Trophoblast cell (in vitro differentiated cells and primary cell): ENCODE results near the gene CNKSR3.

Experiments used
- DNase-seq, 2 donors: peaks; one replicate each; pipeline ENCODE4 v3.0.0-alpha.2; 2016
- H2AFZ ChIP-seq: 2 replicates; pipeline ENCODE4 v1.6.1; 2013; ENCODE audit warnings: low read length, moderate library complexity, mild to moderate bottlenecking; ENCODE audit not compliant: insufficient read depth, poor library complexity
- H2AK5ac ChIP-seq: 2 replicates; pipeline ENCODE4 v1.6.1; 2013; ENCODE audit warnings: mild to moderate bottlenecking, low read length
- H2BK120ac ChIP-seq: 2 replicates; pipeline ENCODE4 v1.6.1; 2013; ENCODE audit warnings: low read length, mild to moderate bottlenecking, moderate library complexity; ENCODE audit not compliant: insufficient read depth, poor library complexity
- H2BK12ac ChIP-seq: 2 replicates; pipeline ENCODE4 v1.6.1; 2013; ENCODE audit warnings: mild to moderate bottlenecking, low read length, moderate library complexity
- H2BK5ac ChIP-seq: 2 replicates; pipeline ENCODE4 v1.6.1; 2013; ENCODE audit warnings: low read length, low read depth, moderate library complexity, mild to moderate bottlenecking; ENCODE audit not compliant: poor library complexity
- H3K14ac ChIP-seq: 2 replicates; pipeline ENCODE4 v1.6.1; 2013; ENCODE audit warnings: mild to moderate bottlenecking, low read length
- H3K18ac ChIP-seq: 2 replicates; pipeline ENCODE4 v1.6.1; 2013; ENCODE audit warnings: mild to moderate bottlenecking, low read length
- H3K23ac ChIP-seq: 2 replicates; pipeline ENCODE4 v1.6.1; 2013; ENCODE audit warnings: low read length
- H3K27ac ChIP-seq: 2 replicates; pipeline ENCODE4 v1.5.1; 2013; ENCODE audit warnings: low read depth, mild to moderate bottlenecking, inconsistent platforms, low read length, moderate library complexity
- H3K27me3 ChIP-seq: 2 replicates; pipeline ENCODE4 v1.6.1; 2013; ENCODE audit warnings: inconsistent platforms, mild to moderate bottlenecking, low read length, moderate library complexity; ENCODE audit not compliant: insufficient read depth
- H3K36me3 ChIP-seq, 2 experiments: 1 replicate in 1 of 2; 2 replicates in 1 of 2; pipeline ENCODE4 v1.6.1; 2013; ENCODE audit warnings: low read length in 2 of 2, mild to moderate bottlenecking in 2 of 2, moderate library complexity in 1 of 2; ENCODE audit not compliant: insufficient read depth in 2 of 2, control insufficient read depth in 1 of 2
- H3K4ac ChIP-seq: 2 replicates; pipeline ENCODE4 v1.6.1; 2013; ENCODE audit warnings: low read depth, mild to moderate bottlenecking, low read length, moderate library complexity
- H3K4me1 ChIP-seq, 2 experiments: 1 replicate in 1 of 2; 2 replicates in 1 of 2; pipeline ENCODE4 v1.6.1; 2013; ENCODE audit warnings: low read length in 2 of 2, mild to moderate bottlenecking in 2 of 2, moderate library complexity in 1 of 2; ENCODE audit not compliant: insufficient read depth in 2 of 2, control insufficient read depth in 1 of 2
- H3K4me2 ChIP-seq: 2 replicates; pipeline ENCODE4 v1.6.1; 2013; ENCODE audit warnings: inconsistent platforms, mild to moderate bottlenecking, low read length, moderate library complexity
- H3K4me3 ChIP-seq: 2 replicates; pipeline ENCODE4 v1.5.1; 2013; ENCODE audit warnings: mild to moderate bottlenecking, low read depth, low read length, inconsistent platforms
- H3K79me1 ChIP-seq: one replicate; pipeline ENCODE4 v1.6.1; 2013; ENCODE audit warnings: low read length
- H3K79me2 ChIP-seq: 2 replicates; pipeline ENCODE4 v1.6.1; 2013; ENCODE audit warnings: low read length, mild to moderate bottlenecking; ENCODE audit not compliant: control insufficient read depth, insufficient read depth, poor library complexity
- H3K9ac ChIP-seq: 2 replicates; pipeline ENCODE4 v1.6.1; 2013; ENCODE audit warnings: mild to moderate bottlenecking, low read length
- H3K9me3 ChIP-seq: 2 replicates; pipeline ENCODE4 v1.6.1; 2013; ENCODE audit warnings: low read depth, mild to moderate bottlenecking, control low read depth, inconsistent platforms, low read length; ENCODE audit not compliant: insufficient read depth
- H4K12ac ChIP-seq: 2 replicates; pipeline ENCODE4 v1.6.1; 2013; ENCODE audit warnings: low read depth, mild to moderate bottlenecking, low read length, moderate library complexity
- H4K8ac ChIP-seq: 2 replicates; pipeline ENCODE4 v1.6.1; 2013; ENCODE audit warnings: low read depth, mild to moderate bottlenecking, low read length, moderate library complexity
- H4K91ac ChIP-seq: one replicate; pipeline ENCODE4 v1.6.1; 2013; ENCODE audit warnings: low read depth, mild to moderate bottlenecking, low read length, moderate library complexity
- WGBS: extraction: QIAGEN DNeasy Blood & Tissue Kit; methylation state at CpG from one replicate; pipeline ENCODE4 v1.1.7; 2013; ENCODE audit warnings: missing lambda C conversion rate; ENCODE audit not compliant: insufficient read length, insufficient coverage; ENCODE audit errors: extremely low coverage; 5-methylcytosine and 5-hydroxymethylcytosine counted together

CNKSR3 gene

GRCh38 chr6:154395878-154396277, 114.6 kb downstream of the CNKSR3 start:
- no peak for DNase-seq
- H4K12ac ChIP-seq = no peak overlapping the region
- H3K4me1 ChIP-seq = no peaks in the 10 kb centered on the region
- no peak overlapping the region for H3K27ac ChIP-seq
- H4K91ac ChIP-seq = no peak overlapping the region
- H2BK12ac ChIP-seq = no peak overlapping the region
- H2AK5ac ChIP-seq = no peak overlapping the region
- no peak overlapping the region for H3K18ac ChIP-seq
- H3K9me3 ChIP-seq = no peaks in the 10 kb centered on the region
- no peaks in the 10 kb centered on the region for H3K79me2 ChIP-seq
- no peak overlapping the region for H3K4me3 ChIP-seq
- no peaks in the 10 kb centered on the region for H3K79me1 ChIP-seq
- H2BK5ac ChIP-seq = no peak overlapping the region
- H4K8ac ChIP-seq = no peak overlapping the region
- no peak overlapping the region for H3K9ac ChIP-seq
- no peak overlapping the region for H2BK120ac ChIP-seq
- WGBS = no CpG with 5 or more reads among the region's 6 CpGs
- H3K23ac ChIP-seq = no peak overlapping the region
- no peaks in the 10 kb centered on the region for H3K36me3 ChIP-seq
- no peak overlapping the region for H2AFZ ChIP-seq
- no peak overlapping the region for H3K4me2 ChIP-seq
- no peaks in the 10 kb centered on the region for H3K27me3 ChIP-seq
- no peak overlapping the region for H3K14ac ChIP-seq
- H3K4ac ChIP-seq = no peak overlapping the region

DNA sequence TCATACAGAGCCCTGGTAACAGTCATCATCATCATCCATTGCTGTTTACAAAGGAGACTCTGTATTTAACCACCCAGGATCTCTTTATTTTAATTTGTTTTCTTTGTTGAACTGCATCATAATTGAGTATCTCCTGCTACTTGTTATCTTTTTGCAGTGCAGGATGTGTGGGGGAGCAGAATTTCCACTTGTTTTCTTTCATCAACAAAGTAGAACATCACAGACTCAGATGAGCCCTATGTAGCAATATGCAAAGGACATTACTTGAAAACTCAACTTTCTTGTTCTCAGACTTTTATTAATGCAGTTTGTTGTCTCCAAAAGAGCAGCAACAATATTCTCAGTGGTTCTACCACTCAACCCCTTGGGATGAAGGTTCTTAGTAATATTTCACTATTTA, 115.2 kb downstream of the CNKSR3 start:
- DNase-seq = no peak
- Histone ChIP-seq H2BK12ac (no peak overlapping the region), H3K23ac (no peak overlapping the region), H2BK120ac (no peak overlapping the region), H2BK5ac (no peak overlapping the region), H3K79me2 (no peaks in the 10 kb centered on the region), H3K36me3 (no peaks in the 10 kb centered on the region), H3K9ac (no peak overlapping the region), H3K79me1 (no peaks in the 10 kb centered on the region), H4K12ac (no peak overlapping the region), H2AFZ (no peak overlapping the region), H3K14ac (no peak overlapping the region), H3K4me1 (no peaks in the 10 kb centered on the region), H3K9me3 (no peaks in the 10 kb centered on the region), H2AK5ac (no peak overlapping the region), H4K91ac (no peak overlapping the region), H3K18ac (no peak overlapping the region), H3K4me3 (no peak overlapping the region), H4K8ac (no peak overlapping the region), H3K4ac (no peak overlapping the region), H3K27ac (no peak overlapping the region), H3K27me3 (no peaks in the 10 kb centered on the region), H3K4me2 (no peak overlapping the region)

DNA sequence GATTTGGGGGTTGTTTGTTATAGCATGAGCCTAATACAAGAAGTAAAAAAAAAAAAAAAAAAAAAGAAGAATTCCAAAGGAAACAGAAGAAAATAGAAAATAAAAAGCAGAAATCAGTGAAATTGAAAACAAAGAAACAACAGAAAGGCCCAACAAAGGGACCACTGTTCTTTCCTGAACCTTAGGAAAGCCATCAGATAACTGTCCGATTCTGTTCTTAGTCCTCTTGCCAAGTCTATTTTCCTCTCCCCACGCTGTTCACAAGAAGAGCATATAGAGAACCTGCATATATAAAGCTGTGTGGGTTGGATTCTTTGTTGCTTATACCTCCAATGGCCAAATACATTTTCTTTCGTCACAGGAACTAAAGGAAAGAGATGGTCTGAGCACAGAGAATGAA, 115.9 kb downstream of the CNKSR3 start:
- Histone ChIP-seq H2AK5ac (no peak overlapping the region), H4K12ac (no peak overlapping the region), H3K18ac (no peak overlapping the region), H3K27me3 (no peaks in the 10 kb centered on the region), H3K14ac (no peak overlapping the region), H3K9me3 (no peaks in the 10 kb centered on the region), H3K4me1 (no peaks in the 10 kb centered on the region), H2BK120ac (no peak overlapping the region), H3K79me1 (no peaks in the 10 kb centered on the region), H3K23ac (no peak overlapping the region), H3K4me3 (no peak overlapping the region), H3K4me2 (no peak overlapping the region), H3K9ac (no peak overlapping the region), H2AFZ (no peak overlapping the region), H2BK12ac (no peak overlapping the region), H4K8ac (no peak overlapping the region), H3K4ac (no peak overlapping the region), H3K36me3 (no peaks in the 10 kb centered on the region), H3K27ac (no peak overlapping the region), H2BK5ac (no peak overlapping the region), H4K91ac (no peak overlapping the region), H3K79me2 (no peaks in the 10 kb centered on the region)
- no peak for DNase-seq
- no CpG with 5 or more reads among the region's 3 CpGs for WGBS

DNA sequence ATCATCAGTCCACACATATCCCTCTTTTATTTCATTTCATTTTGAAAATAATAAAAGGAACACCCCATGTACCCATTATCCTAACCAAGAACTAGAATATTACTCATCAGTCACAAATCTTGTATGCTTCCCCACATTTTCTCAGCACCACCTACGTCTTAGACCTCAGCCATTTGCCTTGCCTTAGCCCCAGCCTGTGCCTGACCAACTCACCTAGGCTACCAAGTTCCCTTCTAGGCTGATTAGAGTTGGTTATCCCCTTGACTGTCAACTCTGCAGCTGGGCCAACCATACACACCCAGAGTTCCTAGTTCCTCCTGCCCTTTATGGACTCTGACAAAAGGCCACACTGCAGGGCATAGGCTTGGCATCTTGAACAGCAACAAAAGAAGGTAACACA, 120.5 kb downstream of the CNKSR3 start:
- Histone ChIP-seq H3K79me2 (no peaks in the 10 kb centered on the region), H3K4me1 (no peaks in the 10 kb centered on the region), H2BK12ac (no peak overlapping the region), H2AFZ (no peak overlapping the region), H2AK5ac (no peak overlapping the region), H3K36me3 (no peaks in the 10 kb centered on the region), H3K4ac (no peak overlapping the region), H3K4me3 (no peak overlapping the region), H4K91ac (no peak overlapping the region), H4K8ac (no peak overlapping the region), H3K27me3 (no peaks in the 10 kb centered on the region), H3K4me2 (no peak overlapping the region), H3K18ac (no peak overlapping the region), H3K79me1 (no peaks in the 10 kb centered on the region), H3K9me3 (no peaks in the 10 kb centered on the region), H2BK120ac (no peak overlapping the region), H3K14ac (no peak overlapping the region), H2BK5ac (no peak overlapping the region), H3K9ac (no peak overlapping the region), H4K12ac (no peak overlapping the region), H3K23ac (no peak overlapping the region), H3K27ac (no peak overlapping the region)
- WGBS = no CpG with 5 or more reads among the region's 1 CpG
- no peak for DNase-seq

DNA sequence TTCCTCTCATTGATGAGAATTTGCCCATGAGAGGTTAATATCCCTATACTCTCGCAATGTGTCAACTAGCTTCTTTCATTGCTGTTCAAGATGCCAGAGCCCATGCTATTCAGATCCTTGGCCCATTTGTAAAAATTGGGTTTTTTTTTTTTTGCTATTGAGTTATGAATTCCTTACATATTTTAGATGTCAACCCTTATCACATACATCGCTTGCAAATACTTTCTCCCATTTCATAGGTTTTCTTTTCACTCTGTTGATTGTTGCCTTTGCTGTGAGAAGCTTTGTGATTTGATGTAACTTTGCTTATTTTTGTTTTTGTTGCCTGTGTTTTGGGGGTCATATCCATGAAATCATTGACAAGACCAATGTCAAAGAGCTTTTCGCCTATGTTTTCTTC, 121.7 kb downstream of the CNKSR3 start:
- no peak overlapping the region for H2AK5ac ChIP-seq
- H2BK5ac ChIP-seq = no peak overlapping the region
- H3K36me3 ChIP-seq = no peaks in the 10 kb centered on the region
- no peak overlapping the region for H3K4me2 ChIP-seq
- no peaks in the 10 kb centered on the region for H3K4me1 ChIP-seq
- WGBS = no CpG with 5 or more reads among the region's 3 CpGs
- peak in 1 of 2 donors; percentile 47 for DNase-seq
- H3K23ac ChIP-seq = no peak overlapping the region
- no peak overlapping the region for H2AFZ ChIP-seq
- no peak overlapping the region for H4K12ac ChIP-seq
- H3K79me1 ChIP-seq = no peaks in the 10 kb centered on the region
- no peak overlapping the region for H4K91ac ChIP-seq
- no peak overlapping the region for H3K27ac ChIP-seq
- no peak overlapping the region for H3K4ac ChIP-seq
- H2BK12ac ChIP-seq = no peak overlapping the region
- H3K18ac ChIP-seq = no peak overlapping the region
- no peak overlapping the region for H4K8ac ChIP-seq
- H3K9ac ChIP-seq = no peak overlapping the region
- no peaks in the 10 kb centered on the region for H3K79me2 ChIP-seq
- no peaks in the 10 kb centered on the region for H3K9me3 ChIP-seq
- H3K14ac ChIP-seq = no peak overlapping the region
- no peak overlapping the region for H2BK120ac ChIP-seq
- no peak overlapping the region for H3K4me3 ChIP-seq
- H3K27me3 ChIP-seq = no peaks in the 10 kb centered on the region
